GM12801 (cell line): Measurements from ENCODE around the gene PTPN2.

Source experiments
- CTCF ChIP-seq: IDR thresholded peaks from one replicate; pipeline ENCODE4 v1.5.1; 2011; ENCODE audit warnings: control low read depth; ENCODE audit not compliant: insufficient read length; ENCODE audit errors: extremely low read depth

PTPN2 gene

GRCh38 chr18:12749121-12749520, 134.9 kb downstream of the PTPN2 start:
- TF ChIP-seq CTCF = no peak

GRCh38 chr18:12748671-12749070, 135.4 kb downstream of the PTPN2 start:
- no peak for TF ChIP-seq CTCF

GRCh38 chr18:12747530-12748315, 136.3 kb downstream of the PTPN2 start:
- no peak for TF ChIP-seq CTCF

GRCh38 chr18:12745095-12745795, 138.8 kb downstream of the PTPN2 start:
- TF ChIP-seq CTCF = no peak

GRCh38 chr18:12744103-12744502, 139.9 kb downstream of the PTPN2 start:
- TF ChIP-seq CTCF = no peak

- TF ChIP-seq CTCF = no peak
Observed at GRCh38 chr18:12742453-12742852, 141.6 kb downstream of the PTPN2 start.
